ENCODE results near the gene SHOC2. TPM values are rescaled to one million over a fixed set of nuclear protein-coding genes. Genes with fewer than 3 reads are reported as not detected.
A peak's percentile ranks its signal among the peaks of the same experiment; 100 is the strongest.

The SHOC2 gene
- total and polyA plus RNA-seq, 9 of the 15 experiments (the other 6 are each of a cell fraction or from before 2014, with no cell fraction given), result 9.2 to 17.5 (median 14.9) TPM

DNA sequence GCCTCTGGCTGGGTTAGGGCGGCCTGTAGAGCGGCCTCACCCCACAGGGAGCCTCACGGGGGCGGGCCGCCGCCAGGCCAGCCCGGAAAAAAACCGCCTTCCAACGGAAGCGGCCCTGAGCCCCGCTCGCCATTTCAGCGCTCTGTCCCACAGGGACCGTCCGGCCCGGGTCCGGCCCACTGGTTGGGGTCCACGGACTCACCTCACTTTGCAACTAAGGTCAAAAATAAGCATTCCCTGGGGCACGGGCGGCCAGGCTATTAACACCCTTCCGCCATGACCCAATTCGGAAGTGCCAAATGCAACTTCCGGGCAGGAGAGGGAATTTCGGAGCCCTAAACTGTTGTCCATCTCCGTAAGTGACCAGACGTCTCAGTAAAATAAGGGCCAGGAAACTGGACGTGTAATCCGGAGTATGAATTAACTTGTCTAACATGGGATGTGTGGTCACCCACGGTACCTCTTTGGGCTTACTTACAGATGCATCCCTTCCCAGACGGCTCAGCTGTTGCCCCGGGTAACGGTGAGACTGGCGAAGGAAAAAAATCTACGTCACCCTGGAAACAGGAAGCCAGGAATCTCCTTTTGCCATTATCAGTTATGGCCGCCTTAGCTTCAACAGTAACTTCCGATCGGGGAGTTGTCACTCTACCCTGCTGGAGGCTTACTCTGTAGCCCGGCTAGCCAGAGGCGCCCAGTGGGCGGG, 608 bp upstream of the SHOC2 start, which contains the start of gene BBIP1 (continued):
- TF ChIP-seq SPI1 (IDR thresholded peaks at IDR 0.05; ENCODE audit: borderline replicate concordance, low read depth, low read length), result peak; percentile 48
- TF ChIP-seq BDP1 (IDR thresholded peaks at IDR 0.05; ENCODE audit: insufficient read depth, insufficient read length), result no peak
- peak; percentile 54 for TF ChIP-seq MEIS2 (IDR thresholded peaks at IDR 0.05; ENCODE audit: partially characterized antibody)
- TF ChIP-seq SRF (CRISPR knock-in tag; IDR thresholded peaks at IDR 0.05), result peak in 1 of 2 experiments; percentile 91; a peak in 2 of 4 replicates
- no peak for TF ChIP-seq ZNF76 (CRISPR knock-in tag; IDR thresholded peaks at IDR 0.05; ENCODE audit: borderline replicate concordance)
- TF ChIP-seq, protein P1, sequence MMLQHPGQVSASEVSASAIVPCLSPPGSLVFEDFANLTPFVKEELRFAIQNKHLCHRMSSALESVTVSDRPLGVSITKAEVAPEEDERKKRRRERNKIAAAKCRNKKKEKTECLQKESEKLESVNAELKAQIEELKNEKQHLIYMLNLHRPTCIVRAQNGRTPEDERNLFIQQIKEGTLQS (IDR thresholded peaks at IDR 0.05), result peak; percentile 42; the same call in 1 of the 2 replicates
- TF ChIP-seq, protein P1 (CRISPR knock-in tag; conservative IDR thresholded peaks at IDR 0.05), result peak; percentile 69; the same call in 1 of the 2 replicates
- TF ChIP-seq GATAD2B (IDR thresholded peaks at IDR 0.05; ENCODE audit: borderline replicate concordance), result peak; percentile 49; the same call in 1 of the 2 replicates
- no peak for TF ChIP-seq ZNF217 (CRISPR knock-in tag; IDR thresholded peaks at IDR 0.05)
- TF ChIP-seq ZNF121 (CRISPR knock-in tag; conservative IDR thresholded peaks at IDR 0.05), result no peak
- TF ChIP-seq ELF1 (tag; IDR thresholded peaks at IDR 0.05), result peak; percentile 93
- no peak for TF ChIP-seq HIVEP1 (CRISPR knock-in tag; IDR thresholded peaks at IDR 0.05)
- TF ChIP-seq SMAD4 (CRISPR knock-in tag; conservative IDR thresholded peaks at IDR 0.05), result peak; percentile 30; the same call in 1 of the 2 replicates
- TF ChIP-seq ZNF175 (CRISPR knock-in tag; IDR thresholded peaks at IDR 0.05; ENCODE audit: low read depth), result no peak
- peak in 1 of 2 experiments; percentile 87; a peak in 2 of 4 replicates for TF ChIP-seq CSDE1 (IDR thresholded peaks at IDR 0.05)
- TF ChIP-seq ZNF551 (CRISPR knock-in tag; IDR thresholded peaks at IDR 0.05), result no peak
- peak; percentile 1 to 69; a peak in 2 of 4 replicates for TF ChIP-seq SIN3A (IDR thresholded peaks at IDR 0.05; ENCODE audit: borderline replicate concordance in 2 of 2, control insufficient read depth in 1 of 2, low read depth in 2 of 2, low read length in 2 of 2)
- TF ChIP-seq, protein P2, sequence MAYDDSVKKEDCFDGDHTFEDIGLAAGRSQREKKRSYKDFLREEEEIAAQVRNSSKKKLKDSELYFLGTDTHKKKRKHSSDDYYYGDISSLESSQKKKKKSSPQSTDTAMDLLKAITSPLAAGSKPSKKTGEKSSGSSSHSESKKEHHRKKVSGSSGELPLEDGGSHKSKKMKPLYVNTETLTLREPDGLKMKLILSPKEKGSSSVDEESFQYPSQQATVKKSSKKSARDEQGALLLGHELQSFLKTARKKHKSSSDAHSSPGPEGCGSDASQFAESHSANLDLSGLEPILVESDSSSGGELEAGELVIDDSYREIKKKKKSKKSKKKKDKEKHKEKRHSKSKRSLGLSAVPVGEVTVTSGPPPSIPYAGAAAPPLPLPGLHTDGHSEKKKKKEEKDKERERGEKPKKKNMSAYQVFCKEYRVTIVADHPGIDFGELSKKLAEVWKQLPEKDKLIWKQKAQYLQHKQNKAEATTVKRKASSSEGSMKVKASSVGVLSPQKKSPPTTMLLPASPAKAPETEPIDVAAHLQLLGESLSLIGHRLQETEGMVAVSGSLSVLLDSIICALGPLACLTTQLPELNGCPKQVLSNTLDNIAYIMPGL (CRISPR knock-in tag; IDR thresholded peaks at IDR 0.05), result no peak
- TF ChIP-seq, protein P3, sequence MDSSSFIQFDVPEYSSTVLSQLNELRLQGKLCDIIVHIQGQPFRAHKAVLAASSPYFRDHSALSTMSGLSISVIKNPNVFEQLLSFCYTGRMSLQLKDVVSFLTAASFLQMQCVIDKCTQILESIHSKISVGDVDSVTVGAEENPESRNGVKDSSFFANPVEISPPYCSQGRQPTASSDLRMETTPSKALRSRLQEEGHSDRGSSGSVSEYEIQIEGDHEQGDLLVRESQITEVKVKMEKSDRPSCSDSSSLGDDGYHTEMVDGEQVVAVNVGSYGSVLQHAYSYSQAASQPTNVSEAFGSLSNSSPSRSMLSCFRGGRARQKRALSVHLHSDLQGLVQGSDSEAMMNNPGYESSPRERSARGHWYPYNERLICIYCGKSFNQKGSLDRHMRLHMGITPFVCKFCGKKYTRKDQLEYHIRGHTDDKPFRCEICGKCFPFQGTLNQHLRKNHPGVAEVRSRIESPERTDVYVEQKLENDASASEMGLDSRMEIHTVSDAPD (CRISPR knock-in tag; IDR thresholded peaks at IDR 0.05), result no peak
- peak; percentile 19; the same call in 1 of the 2 replicates for TF ChIP-seq ESRRA (IDR thresholded peaks at IDR 0.05; ENCODE audit: borderline replicate concordance, low read depth)
- TF ChIP-seq SIN3B (IDR thresholded peaks at IDR 0.05; ENCODE audit: low read depth), result 0 out of 2 replicates have a peak, but pooled peaks have one; percentile 39
- no peak for TF ChIP-seq RUNX1 (IDR thresholded peaks at IDR 0.05; ENCODE audit: low read depth)
- no peak for TF ChIP-seq DACH1 (IDR thresholded peaks at IDR 0.05; ENCODE audit: partially characterized antibody)
- TF ChIP-seq NFYB (IDR thresholded peaks at IDR 0.05; ENCODE audit: extremely low read depth, insufficient read length), result peak; percentile 10

Data from K562 (cell line).